AML-193 (cell line): ENCODE data around the gene PDIK1L.

Source experiments
- DNase-seq, 2 experiments: peaks; one replicate each; lab custom pipeline; 2025; lab: John Stamatoyannopoulos, UW

Gene PDIK1L

GRCh38 chr1:26170472-26170821 lies 58.8 kb downstream of the PDIK1L start:
- no peak for DNase-seq

- no peak for DNase-seq
Observed at GRCh38 chr1:26171084-26172072, 59.8 kb downstream of the PDIK1L start, which contains the start of gene ZNF593OS. TSS of gene ZNF593OS (minus strand) at chr1:26171832. CDS start at chr1:26171661, 171 bp downstream.
